ENCODE data around the gene GALNT17.

The GALNT17 gene

DNA sequence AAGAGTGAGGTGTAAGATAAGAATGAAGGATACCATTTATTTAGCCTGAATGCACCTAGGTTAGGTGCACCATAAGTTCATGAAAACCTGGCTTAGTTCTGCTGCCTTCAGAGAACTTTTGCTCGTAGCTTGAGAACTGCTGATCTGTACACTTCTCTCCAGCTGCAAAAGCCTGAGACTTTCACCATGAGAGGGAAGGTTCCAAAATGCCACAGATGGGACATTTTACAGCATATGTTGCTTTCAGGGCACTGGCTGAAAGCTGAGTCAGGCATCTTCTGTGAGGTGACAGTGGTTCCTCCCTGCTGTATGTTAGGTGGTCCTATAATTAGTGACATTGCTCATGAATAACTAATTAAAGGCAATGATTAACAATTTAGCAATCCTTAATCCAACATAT is 298.3 kb downstream of the GALNT17 start:
- DNase-seq (ENCODE audit: insufficient read length, low spot score): no peak
- no peak for FAIRE-seq

DNA sequence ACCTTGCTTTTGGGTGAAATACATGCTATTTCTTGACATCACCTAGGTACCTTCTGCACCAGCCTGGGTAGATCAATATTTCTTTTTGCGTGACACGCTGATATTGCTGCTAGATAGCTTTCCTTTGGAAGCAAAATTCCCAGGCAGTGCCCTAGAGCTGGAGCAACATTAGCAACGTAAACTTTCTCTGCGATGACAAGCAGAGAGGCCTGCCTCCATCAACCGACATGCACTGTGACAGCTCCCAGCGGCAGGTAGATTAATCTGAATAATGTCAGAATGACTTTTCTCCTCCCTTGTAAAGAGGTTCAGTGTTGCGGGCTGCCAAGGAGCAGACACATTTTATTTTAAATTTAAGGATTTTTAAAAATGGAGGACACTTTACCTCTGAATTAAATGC is 307.4 kb downstream of the GALNT17 start:
- DNase-seq (ENCODE audit: insufficient read length, low spot score) (no peak), FAIRE-seq (no peak)

DNA sequence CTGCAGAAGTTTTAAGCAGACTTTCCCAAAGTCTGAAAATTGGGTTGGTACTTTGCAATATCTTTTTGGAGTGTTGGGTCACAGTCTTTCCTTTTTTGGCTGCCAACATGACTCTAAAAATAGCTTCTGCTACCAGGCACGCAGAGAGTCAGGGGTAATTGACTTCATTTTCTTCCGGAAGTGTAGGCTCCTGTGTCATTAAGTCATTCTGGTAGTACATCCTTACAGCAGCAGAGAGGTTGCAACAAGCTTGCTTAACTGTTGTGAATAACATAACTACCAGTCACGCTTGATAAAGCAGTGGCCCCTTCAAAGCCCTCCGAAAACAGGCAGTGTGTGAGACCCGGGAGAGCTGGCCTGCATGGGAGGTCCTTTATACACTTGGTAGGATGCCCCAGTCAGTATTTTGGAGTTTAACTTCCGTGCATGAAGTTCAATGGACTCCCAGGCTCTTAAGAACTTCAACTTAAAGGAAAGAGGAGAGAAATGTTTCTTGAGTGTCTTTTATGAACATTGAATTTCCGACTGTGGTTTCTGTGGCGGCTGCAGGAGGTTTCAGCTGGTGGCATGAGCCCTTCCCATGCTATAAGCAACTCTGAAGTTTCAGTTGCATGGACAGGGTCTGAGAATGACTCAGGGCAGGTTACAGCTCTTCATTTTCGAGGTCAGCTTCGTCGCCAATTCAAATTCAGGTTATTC is 310.7 kb downstream of the GALNT17 start:
- DNase-seq (ENCODE audit: insufficient read length, low spot score) (no peak), FAIRE-seq (no peak)

DNA sequence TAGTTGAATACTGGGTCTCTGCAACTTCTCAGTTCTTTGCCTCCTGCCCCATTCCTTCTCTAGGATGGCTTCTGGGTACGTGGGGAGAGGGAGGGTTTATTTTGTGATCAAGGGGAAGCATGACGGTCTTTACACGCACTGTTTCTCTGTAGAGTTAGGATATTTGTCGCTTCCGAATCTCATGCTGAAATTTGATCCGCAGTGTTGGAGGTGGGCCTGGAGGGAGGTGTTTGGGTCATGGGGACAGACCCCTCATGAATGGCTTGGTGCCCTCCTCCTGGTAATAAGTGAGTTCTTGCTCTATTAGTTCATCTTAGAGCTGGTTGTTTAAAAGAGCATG is 311.2 kb downstream of the GALNT17 start:
- DNase-seq (ENCODE audit: insufficient read length, low spot score) (no peak), FAIRE-seq (no peak)

DNA sequence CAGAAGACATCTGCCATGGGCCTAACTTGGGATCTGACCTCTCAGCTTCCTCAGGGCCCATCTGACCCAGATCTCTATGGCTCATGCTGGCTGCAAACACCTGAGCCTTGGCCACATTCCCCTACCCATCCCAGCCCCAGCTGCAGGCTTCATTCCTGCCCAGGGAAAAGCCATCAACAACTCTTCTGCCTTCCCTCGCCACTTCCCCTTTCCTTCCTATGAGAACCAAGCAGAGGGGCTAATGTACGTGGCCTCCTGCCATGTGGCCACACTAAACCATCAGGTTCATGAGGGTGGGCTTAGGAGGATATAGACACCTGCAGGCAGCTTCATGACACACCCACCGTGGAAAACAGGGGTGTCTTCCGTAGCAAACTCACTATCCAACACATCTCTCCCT is 312.2 kb downstream of the GALNT17 start:
- no peak for FAIRE-seq

DNA sequence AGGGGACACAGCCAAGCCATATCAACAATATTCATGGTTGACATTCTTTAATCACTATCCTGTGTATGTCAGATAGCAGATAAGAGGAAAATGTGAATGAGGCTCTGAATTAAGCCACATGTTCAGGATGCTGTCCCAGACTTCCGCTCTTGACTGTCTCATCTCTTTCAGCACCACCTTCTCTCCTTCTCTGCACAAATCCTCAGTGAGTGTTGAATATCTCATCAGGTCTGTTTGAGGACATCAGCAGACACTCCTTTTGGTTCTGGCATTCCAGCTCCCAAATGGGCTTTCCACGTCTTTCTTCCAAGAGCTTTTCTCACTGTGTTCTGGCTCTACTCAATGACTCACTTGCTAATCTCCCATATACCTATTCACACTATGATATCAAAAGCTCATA is 321.7 kb downstream of the GALNT17 start:
- FAIRE-seq (no peak), DNase-seq (ENCODE audit: insufficient read length, low spot score) (no peak)

More for the DNA sequence above, 312.2 kb downstream of the GALNT17 start:
- DNase-seq (ENCODE audit: insufficient read length, low spot score): no peak

DNA sequence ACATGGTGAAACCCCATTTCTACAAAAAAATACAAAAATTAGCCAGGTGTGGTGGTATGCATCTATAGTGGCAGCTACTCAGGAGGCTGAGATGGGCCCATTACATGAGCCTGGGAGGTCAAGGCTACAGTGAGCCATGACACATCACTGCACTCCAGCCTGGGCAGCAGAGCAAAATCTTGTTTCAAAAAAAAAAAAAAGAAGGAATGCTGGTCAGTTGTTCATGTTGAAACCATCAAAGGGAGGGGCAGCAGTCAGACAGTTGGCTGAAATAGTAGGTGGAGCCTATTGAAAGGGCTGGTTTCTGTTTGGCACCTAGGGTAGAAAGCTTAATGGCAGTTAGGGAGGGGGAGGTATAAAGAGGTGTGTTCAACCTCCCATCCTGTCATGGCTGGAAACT is 323.0 kb downstream of the GALNT17 start:
- FAIRE-seq: no peak
- no peak for DNase-seq (ENCODE audit: insufficient read length, low spot score)

DNA sequence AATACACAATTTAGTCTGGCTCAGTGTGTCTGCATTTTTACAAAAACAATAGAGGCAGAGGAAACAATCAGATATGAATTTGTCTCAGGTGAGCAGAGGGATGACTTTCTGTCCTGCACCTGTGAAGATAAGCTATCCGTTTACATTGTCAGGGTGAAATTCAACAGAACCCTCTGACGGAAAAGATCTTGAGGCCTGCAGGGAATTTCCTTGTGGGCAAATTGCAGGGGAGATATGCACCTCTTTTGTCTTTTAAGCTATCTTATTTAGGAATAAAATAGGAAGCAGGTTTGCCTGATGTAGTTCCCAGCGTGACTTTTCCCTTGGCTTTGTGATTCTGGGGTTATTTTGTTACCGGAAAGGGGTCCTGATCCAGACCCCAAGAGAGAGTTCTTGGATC is 325.1 kb downstream of the GALNT17 start:
- FAIRE-seq (no peak), DNase-seq (ENCODE audit: insufficient read length, low spot score) (no peak)

DNA sequence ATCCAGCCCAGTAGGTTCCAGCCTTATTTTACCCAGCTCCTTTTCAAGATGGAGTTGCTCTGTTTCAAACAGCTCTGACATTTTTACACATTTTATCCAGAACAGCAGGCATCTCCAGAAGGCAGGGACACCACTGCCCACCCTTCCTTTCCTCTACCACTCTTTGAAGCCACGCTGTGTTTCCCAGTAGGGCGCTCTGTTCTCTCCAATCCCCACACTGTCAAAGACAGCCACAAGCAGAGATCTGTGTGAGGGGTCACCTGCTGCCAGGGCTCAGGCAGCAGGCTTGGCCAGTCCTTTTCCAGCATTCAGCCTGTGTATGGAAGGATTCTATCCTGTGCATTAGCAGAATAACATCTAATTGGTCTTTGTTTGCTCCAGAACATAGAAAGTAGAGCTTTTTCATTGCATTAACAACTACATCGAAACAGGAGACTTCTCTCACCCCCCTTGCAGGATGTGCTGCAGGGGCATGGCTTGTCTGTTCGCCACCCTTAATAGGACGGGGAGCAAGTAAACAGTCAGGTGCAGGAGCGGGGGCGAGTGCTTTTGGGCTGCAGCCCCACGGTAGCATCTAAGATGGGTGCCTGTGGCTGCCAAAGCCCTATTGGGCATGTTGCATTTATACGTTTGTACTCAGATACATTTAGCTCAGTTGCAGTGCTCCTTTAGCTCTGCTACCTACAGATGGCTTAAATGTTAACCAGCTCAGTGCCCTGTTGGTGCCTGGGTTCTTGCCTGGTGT is 326.1 kb downstream of the GALNT17 start:
- no peak for FAIRE-seq
- no peak for DNase-seq (ENCODE audit: insufficient read length, low spot score)

DNA sequence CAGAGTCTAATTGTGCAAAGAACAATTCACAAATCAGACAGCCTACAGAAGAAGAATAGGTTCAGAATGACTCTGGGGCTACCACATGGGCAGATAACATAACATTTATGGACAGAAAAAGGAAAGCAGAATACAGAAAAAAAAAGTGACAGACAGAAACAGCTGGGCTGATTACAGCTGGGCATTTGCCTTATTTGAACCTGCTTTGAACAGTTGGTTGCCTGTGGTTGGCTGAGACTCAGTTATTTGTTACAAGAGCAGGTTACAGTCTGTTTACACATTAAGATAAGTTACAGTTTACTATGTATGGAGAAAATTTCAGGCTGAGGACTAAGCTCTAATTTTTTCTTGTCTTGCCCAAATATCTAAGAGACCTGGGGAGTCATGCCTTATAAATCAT is 327.2 kb downstream of the GALNT17 start:
- DNase-seq (ENCODE audit: insufficient read length, low spot score) (no peak), FAIRE-seq (no peak)

DNA sequence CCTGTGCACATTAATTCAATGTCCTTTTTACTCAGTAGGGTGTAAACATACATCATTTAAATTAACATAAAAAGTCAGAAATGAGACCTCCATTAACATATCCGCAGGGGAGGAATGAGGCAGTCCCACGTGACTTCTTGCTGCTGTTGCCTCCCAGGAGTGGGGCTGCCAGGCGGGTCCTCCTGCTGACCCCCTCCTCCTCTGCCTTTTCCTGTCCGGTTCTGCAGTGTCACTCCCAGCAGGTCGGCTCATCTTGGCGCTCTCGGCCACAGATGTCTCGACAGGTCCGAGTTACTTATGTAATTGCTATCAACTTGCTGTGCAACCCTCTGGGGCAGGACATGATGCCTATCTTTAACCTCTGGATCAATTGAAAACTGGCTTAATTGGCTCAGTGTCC is 329.6 kb downstream of the GALNT17 start:
- DNase-seq (ENCODE audit: insufficient read length, low spot score) (no peak), FAIRE-seq (no peak)

DNA sequence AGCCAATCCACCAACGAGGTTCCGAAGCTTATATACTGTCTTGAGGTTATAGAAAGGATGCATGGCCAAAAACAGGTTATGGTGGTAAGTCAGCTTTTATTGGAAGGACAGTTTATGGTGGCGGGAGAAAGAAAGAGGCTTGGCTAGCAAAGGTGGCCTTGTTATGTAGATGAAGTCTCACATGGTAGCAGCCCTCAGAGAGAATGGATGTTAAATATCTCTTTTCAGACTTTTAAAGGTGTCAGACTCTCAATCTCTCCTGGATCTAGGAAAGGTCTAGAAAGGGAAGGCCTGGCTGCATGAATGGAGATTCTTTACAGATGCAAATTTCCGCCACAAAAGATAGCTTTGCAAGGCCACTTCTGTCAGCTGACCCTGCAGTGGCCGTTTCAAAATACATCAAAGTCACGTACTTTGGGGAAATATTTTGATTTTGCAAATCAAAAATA is 333.8 kb downstream of the GALNT17 start:
- DNase-seq (ENCODE audit: insufficient read length, low spot score) (no peak), FAIRE-seq (no peak)

DNA sequence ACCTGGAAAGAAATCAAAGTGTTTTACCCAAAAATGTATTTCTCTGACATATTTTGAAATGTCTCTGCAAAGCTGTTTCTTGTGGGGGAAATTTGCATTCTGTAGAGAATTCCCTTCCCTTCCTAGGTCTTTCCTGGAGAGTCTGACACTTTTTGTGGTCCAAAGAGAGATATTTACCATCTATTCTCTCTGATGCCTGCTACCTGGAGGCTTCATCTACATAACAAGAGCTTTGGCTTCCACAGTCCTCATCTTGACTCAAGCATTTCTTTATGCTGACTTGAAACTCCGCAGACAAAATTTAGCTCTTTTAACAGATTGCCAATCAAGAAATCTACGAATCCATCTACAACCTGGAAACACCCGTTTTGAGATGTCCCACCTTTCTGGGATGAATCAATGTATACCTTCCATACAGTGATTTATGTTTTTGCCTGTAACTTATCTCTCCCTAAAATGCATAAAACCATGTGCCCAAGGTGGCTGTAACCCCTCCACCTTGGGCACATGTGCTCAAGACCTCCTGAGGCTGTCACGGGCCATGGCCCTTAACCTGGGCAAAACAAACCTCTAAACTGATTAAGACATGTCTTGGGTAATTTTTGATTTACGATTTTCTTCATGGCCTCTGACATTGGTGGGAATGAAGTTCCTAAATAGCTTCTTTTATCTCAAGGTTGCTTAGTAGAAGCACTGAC is 334.7 kb downstream of the GALNT17 start:
- FAIRE-seq (no peak), DNase-seq (ENCODE audit: insufficient read length, low spot score) (no peak)

DNA sequence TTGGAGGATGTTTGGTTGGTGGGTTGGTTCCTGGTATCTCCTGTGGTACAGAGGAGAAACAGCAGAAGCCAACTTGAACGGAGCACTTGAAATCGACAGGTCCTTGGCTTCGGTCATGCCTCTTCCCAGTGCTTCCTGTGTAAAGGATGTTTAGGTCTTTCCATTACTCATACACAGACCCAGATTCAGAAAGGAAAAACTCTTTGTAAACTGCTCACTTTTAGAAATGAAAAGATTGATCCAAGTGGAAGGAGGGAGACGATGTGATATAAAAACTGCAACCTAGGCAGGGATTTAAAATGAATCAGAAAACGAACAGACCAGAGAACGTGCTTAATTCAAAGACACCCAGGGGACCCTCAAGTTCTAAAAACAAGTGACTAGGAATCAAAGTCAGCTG is 338.4 kb downstream of the GALNT17 start:
- DNase-seq (ENCODE audit: insufficient read length, low spot score) (no peak), FAIRE-seq (no peak)

DNA sequence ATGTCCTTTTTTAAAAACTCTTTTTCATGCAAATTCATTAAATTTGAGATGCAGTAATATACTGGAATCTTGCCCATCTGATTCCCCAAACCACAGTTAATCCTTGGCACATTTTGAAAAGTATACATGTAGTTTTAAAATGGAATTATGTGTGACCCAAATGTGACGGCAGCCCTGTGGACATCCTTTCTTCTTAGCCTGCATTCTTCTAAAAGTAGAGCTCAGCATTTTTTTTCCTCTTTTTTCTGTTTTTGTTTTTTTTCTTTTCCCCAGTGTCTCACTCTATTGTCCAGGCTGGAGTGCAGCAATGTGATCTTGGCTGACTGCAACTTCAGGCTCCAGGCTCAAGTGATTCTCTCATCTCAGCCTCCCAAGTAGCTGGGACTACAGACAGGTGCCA is 338.9 kb downstream of the GALNT17 start:
- DNase-seq (ENCODE audit: insufficient read length, low spot score) (no peak), FAIRE-seq (no peak)

DNA sequence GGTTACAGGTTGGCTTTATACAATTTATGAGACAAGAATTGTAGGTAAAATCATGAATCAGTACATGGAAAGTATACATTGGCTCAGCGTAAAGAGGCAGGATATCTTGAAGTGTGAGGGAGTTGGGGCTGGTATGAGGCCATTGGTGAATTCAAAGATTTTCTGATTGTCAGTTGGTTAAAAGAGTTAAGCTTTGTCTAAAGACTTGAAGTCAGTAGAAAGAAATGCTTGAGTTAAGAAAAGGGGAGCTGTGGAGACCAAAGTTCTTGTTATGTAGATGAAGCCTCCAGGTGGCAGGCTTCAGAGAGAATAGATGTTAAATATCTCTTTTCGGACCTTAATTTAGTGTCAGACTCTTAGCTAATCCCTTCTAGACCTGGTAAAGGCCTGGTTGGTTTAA is 341.0 kb downstream of the GALNT17 start:
- FAIRE-seq (no peak), DNase-seq (ENCODE audit: insufficient read length, low spot score) (no peak)

DNA sequence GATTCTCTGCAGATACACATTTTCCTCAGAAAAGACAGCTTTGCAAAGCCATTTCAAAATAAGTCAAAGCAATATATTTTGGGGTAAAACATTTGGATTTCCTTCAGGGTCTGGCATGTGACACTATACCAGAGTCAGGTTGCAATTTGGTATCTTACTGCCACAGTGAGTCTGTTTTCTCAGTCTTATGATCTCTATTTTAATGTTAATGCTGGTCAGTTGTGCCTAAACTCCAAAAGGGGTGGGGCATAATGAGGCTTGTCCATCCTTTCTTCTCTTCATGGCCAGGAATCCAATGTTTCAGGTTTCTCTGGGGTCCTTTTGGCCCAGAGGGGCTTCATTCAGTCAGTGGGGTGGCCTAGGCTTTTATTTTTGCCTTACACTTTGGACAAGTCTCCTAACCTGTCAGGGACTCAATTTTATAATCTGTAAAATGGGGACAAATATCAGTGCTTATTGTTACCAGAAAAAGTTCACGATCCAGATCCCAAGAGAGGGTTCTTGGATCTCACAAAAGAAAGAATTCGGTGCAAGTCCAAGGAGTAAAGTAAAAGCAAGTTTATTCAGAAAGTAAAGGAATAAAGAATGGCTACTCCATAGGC is 341.5 kb downstream of the GALNT17 start:
- no peak for FAIRE-seq

DNA sequence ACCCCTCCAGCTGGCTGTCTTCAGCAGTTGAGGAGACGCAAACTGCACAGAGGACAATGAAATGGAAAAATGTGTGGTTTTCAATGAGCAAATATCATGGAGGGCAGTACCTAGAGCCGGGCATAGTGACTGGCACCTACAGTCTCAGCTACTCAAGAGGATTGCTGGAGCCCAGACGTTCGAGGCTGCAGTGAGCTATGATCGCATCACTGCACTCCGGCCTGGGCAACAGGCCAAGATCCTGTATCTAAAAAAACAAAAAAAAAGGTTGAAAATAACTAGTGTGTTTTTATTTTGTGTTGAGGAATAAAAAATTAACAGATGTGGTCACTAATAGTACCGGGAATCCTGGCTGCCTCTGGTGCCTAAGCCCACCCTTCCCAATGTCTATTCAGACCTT is 345.5 kb downstream of the GALNT17 start:
- FAIRE-seq (no peak), DNase-seq (ENCODE audit: insufficient read length, low spot score) (no peak)

More for the DNA sequence above, 341.5 kb downstream of the GALNT17 start:
- DNase-seq (ENCODE audit: insufficient read length, low spot score): no peak

DNA sequence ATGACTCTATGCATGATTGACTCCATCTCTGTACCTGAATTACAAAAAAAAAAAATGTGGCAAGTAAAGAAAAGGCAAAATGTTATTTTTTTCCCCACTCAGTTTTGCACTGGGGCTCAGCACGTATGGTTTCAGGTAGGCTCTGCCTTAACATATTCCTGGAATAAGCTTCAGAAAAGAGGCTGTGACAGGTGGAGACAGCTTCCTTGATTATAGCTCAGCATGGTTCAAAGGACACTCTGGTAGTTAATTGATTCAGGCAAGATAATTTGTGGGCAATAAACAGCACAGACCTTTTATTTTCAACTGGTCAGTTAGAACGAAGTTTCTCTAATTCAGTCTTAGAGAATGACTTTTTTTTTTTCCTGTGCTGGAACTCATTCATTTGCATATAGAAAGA is 347.3 kb downstream of the GALNT17 start:
- FAIRE-seq: no peak

DNA sequence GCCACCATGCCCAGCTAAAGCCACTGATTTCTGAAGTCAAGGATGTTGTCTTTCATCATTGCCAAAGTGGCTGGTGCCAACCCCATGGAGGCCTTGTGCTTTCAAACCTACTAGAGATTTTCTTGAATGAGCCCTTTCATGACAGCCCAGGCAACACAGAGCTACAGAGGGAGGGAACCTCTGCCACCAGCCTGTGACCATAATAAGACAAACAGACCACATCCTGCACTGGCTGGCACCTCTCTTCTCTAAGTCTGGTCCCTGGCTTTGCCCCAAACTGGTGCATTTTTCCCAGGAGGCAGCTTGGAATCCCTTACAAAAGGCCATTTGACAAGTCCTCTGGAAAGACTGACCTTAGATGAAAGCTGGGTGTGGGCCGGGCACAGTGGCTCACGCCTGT is 348.8 kb downstream of the GALNT17 start:
- no peak for DNase-seq (ENCODE audit: insufficient read length, low spot score)
- FAIRE-seq: no peak

More for the DNA sequence above, 347.3 kb downstream of the GALNT17 start:
- DNase-seq (ENCODE audit: insufficient read length, low spot score): no peak

DNA sequence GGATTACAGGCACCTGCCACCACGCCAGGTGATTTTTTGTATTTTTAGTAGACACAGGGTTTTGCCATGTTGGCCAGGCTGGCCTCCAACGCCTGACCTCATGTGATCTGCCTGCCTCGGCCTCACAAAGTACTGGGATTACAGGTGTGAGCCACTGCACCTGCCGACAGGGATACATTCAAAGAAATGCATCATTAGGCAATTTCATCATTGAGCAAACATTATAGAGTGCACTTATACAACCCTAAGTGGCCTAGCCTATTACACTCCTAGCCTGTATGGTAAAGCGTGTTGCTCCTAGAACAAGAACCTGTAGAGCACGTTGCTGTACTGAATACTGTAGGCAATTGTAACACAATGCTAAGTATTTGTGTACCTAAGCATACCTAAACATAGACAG is 350.3 kb downstream of the GALNT17 start:
- FAIRE-seq (no peak), DNase-seq (ENCODE audit: insufficient read length, low spot score) (no peak)

Data from GM19239 (cell line).